A549 treated with Mapracorat at 1 μM for 4 hours (cell line): ENCODE data around the gene PDGFA. TPM values are rescaled to one million over a fixed set of nuclear protein-coding genes. Genes with fewer than 3 reads are reported as not detected.

Experiments used
- total RNA-seq: library from RNA; stranded (reverse); fragments of 200-300 nt; extraction: Qiagen RNA extraction; gene quantifications from 5 replicates; pipeline ENCODE4 v1.2.3, GENCODE V29; 2022

PDGFA gene
- total RNA-seq, result 28.5 to 33.9 TPM (median 31.6 TPM) in 5 replicates

DNA sequence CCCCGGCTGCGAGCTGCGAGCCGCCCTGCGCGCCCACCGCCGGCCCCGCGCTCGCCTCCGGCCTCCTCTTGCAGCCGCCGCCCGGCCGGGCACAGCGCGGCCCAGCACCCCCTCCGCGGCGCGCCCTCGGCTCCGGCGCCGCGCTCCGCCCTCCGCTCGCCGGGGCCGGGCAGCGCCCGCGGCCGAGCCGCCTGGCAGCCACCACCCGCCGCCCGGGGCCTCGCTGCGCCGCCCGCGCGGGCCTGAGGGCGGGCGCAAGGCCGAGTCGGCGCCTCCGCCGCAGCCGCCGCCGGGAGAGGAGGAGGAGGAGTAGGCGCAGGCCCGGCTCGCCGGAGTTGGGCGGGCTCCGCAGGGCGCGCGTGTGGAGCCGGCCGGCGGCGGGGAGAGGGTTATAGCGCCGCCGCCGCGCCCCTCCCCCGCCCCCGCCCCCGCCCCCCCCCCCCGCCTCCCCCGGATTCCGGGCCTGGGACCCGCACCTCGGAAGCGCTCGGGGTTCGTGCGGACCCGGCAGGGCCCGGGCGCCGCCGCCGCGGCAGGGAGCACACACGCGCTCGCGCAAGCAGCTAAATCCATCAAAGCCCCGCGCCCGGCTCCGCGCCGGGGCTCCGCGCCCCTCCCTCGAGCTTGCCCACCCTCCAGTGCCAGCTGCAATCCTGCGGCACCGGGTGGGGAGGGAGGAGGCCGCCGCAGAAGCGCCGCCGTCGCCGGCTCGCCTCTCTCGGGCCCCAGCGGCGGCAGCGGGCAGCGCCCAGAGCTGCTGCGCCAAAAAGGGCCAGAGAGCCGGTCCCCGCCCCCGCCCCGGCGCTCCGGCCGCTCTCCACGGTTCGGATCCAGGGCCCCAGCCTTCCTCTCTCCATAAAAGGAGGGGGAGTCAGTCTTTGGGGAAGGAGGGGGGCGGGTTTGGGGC is at the start of gene PDGFA:
Gene PDGFA, minus strand, starts transcription at position 363 of the 907 bp plus-strand sequence. CDS start 845 bp downstream, outside the sequence.

Other genes with a start within 250 kb of the PDGFA start
- not detected in 5 replicates for gene FOXL3, start 229.7 kb downstream of the PDGFA start, total RNA-seq
- gene DNAAF5, start 206.9 kb upstream of the PDGFA start, total RNA-seq, result 35.8 to 49.3 TPM (median 46.4 TPM) in 5 replicates
- 23.8 to 32.0 TPM (median 30.4 TPM) in 5 replicates for gene PRKAR1B, start 207.4 kb upstream of the PDGFA start, total RNA-seq